Measurements from ENCODE around the gene SLC6A19.

GRCh38 chr5:1208221-1208742, 6.9 kb downstream of the SLC6A19 start:
- TF ChIP-seq CTCF (IDR thresholded peaks at IDR 0.05; ENCODE audit: low read depth, low read length) (no peak), EZH2phosphoT487 (IDR thresholded peaks at IDR 0.05; ENCODE audit: low read depth) (no peak)

Measured in OCI-LY3 (cell line).